ENCODE data around the gene SAMHD1.
A peak's percentile ranks its signal among the peaks of the same experiment; 100 is the strongest.

SAMHD1 gene

GRCh38 chr20:36988494-36988966 is 37.0 kb upstream of the SAMHD1 start:
- H3K27ac ChIP-seq (ENCODE audit: low read length), result no peak overlapping the region
- ATAC-seq (ENCODE audit: insufficient read depth, low read depth) (peak; percentile 68; the same call in 2 of the 3 replicates), DNase-seq (no peak)
- H3K4me3 ChIP-seq (ENCODE audit: low read depth in 1 of 2, low read length in 2 of 2), result no peak overlapping the region
- no peaks in the 10 kb centered on the region for H3K36me3 ChIP-seq (ENCODE audit: insufficient read depth, low read length)
- no peaks in the 10 kb centered on the region for H3K27me3 ChIP-seq (ENCODE audit: insufficient read depth, low read length, poor library complexity)
- no peak overlapping the region for H2AFZ ChIP-seq (ENCODE audit: low read depth, low read length)
- TF ChIP-seq EZH2 (IDR thresholded peaks at IDR 0.05; ENCODE audit: borderline replicate concordance, low read depth, low read length, severe bottlenecking) (no peak), CTCF (IDR thresholded peaks at IDR 0.05; ENCODE audit: borderline replicate concordance, extremely low read depth, low read length, poor library complexity, severe bottlenecking) (no peak)
- H3K9me3 ChIP-seq (ENCODE audit: insufficient read depth, low read length, severe bottlenecking), result no peaks in the 10 kb centered on the region
- no peaks in the 10 kb centered on the region for H3K4me1 ChIP-seq (ENCODE audit: insufficient read depth, low read length)
- no peaks in the 10 kb centered on the region for H3K79me2 ChIP-seq (ENCODE audit: insufficient read depth, low read length)
- H4K20me1 ChIP-seq (ENCODE audit: insufficient read depth, low read length), result no peaks in the 10 kb centered on the region
- H3K9ac ChIP-seq (ENCODE audit: low read depth, low read length), result no peak overlapping the region
- no peak overlapping the region for H3K4me2 ChIP-seq (ENCODE audit: insufficient read depth, low read length)

DNA sequence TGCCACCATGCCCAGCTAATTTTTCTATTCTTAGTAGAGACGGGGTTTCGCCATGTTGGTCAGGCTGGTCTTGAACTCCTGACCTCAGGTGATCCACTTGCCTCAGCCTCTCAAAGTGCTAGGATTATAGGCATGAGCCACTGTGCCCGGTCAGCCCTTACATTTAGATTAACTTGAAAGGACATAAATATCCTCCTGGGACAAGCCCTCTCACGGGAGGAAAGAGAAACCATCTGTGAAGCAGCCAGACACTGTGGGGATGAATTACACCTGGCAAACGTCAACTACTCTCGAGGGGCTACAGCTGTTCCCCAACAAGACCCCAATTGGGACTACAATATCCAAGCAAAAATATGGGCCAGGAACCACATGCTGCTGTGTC is 32.7 kb upstream of the SAMHD1 start:
- Histone ChIP-seq H3K9me3 (ENCODE audit: insufficient read depth, low read length, severe bottlenecking) (no peaks in the 10 kb centered on the region), H3K4me3 (ENCODE audit: low read depth in 1 of 2, low read length in 2 of 2) (no peak overlapping the region), H3K4me2 (ENCODE audit: insufficient read depth, low read length) (no peak overlapping the region), H3K36me3 (ENCODE audit: insufficient read depth, low read length) (no peaks in the 10 kb centered on the region), H3K9ac (ENCODE audit: low read depth, low read length) (no peak overlapping the region), H3K4me1 (ENCODE audit: insufficient read depth, low read length) (no peaks in the 10 kb centered on the region), H2AFZ (ENCODE audit: low read depth, low read length) (no peak overlapping the region), H3K79me2 (ENCODE audit: insufficient read depth, low read length) (no peaks in the 10 kb centered on the region), H3K27ac (ENCODE audit: low read length) (no peak overlapping the region), H3K27me3 (ENCODE audit: insufficient read depth, low read length, poor library complexity) (no peaks in the 10 kb centered on the region), H4K20me1 (ENCODE audit: insufficient read depth, low read length) (no peaks in the 10 kb centered on the region)
- no peak for DNase-seq
- ATAC-seq (ENCODE audit: insufficient read depth, low read depth), result no peak
- no peak for TF ChIP-seq EZH2 (IDR thresholded peaks at IDR 0.05; ENCODE audit: borderline replicate concordance, low read depth, low read length, severe bottlenecking)
- TF ChIP-seq CTCF (IDR thresholded peaks at IDR 0.05; ENCODE audit: borderline replicate concordance, extremely low read depth, low read length, poor library complexity, severe bottlenecking), result no peak

GRCh38 chr20:36975099-36975818 is 23.8 kb upstream of the SAMHD1 start:
- no peaks in the 10 kb centered on the region for H3K9me3 ChIP-seq (ENCODE audit: insufficient read depth, low read length, severe bottlenecking)
- H3K9ac ChIP-seq (ENCODE audit: low read depth, low read length), result no peak overlapping the region; the same call in 1 of the 2 replicates
- H3K27ac ChIP-seq (ENCODE audit: low read length), result peak overlapping the region; percentile 78
- ATAC-seq (ENCODE audit: insufficient read depth, low read depth) (peak; percentile 97), DNase-seq (peak; percentile 78)
- H3K36me3 ChIP-seq (ENCODE audit: insufficient read depth, low read length), result no peaks in the 10 kb centered on the region
- H4K20me1 ChIP-seq (ENCODE audit: insufficient read depth, low read length), result no peaks in the 10 kb centered on the region
- H3K4me3 ChIP-seq (ENCODE audit: low read depth in 1 of 2, low read length in 2 of 2), result no peak overlapping the region
- H3K27me3 ChIP-seq (ENCODE audit: insufficient read depth, low read length, poor library complexity), result no peaks in the 10 kb centered on the region
- H3K4me1 ChIP-seq (ENCODE audit: insufficient read depth, low read length), result peaks cover 17% of the 10 kb centered on the region
- H2AFZ ChIP-seq (ENCODE audit: low read depth, low read length), result no peak overlapping the region
- no peaks in the 10 kb centered on the region for H3K79me2 ChIP-seq (ENCODE audit: insufficient read depth, low read length)
- TF ChIP-seq EZH2 (IDR thresholded peaks at IDR 0.05; ENCODE audit: borderline replicate concordance, low read depth, low read length, severe bottlenecking) (no peak), CTCF (IDR thresholded peaks at IDR 0.05; ENCODE audit: borderline replicate concordance, extremely low read depth, low read length, poor library complexity, severe bottlenecking) (no peak)
- peak overlapping the region; percentile 48; the same call in 1 of the 2 replicates for H3K4me2 ChIP-seq (ENCODE audit: insufficient read depth, low read length)

All from DND-41 (cell line).